Stimulated activated CD4-positive, alpha-beta T cell treated with anti-CD3 and anti-CD28 coated beads, Interleukin-15, amount 100 ng/mL, for 24 hours (primary cell): Measurements from ENCODE around the gene STT3B.

Source experiments
- DNase-seq: peaks from one replicate; pipeline ENCODE4 v3.0.0-alpha.2; 2020

Gene STT3B

GRCh38 chr3:31659246-31659645 lies 126.5 kb downstream of the STT3B start:
- DNase-seq = no peak

- no peak for DNase-seq
Measured at GRCh38 chr3:31661286-31661685, 128.6 kb downstream of the STT3B start.

- DNase-seq = no peak
Measured at GRCh38 chr3:31661993-31662670, 129.4 kb downstream of the STT3B start.

- no peak for DNase-seq
Measured at GRCh38 chr3:31664031-31664430, 131.3 kb downstream of the STT3B start.

- no peak for DNase-seq
Measured at GRCh38 chr3:31667582-31667981, 134.9 kb downstream of the STT3B start.

- DNase-seq = no peak
Measured at GRCh38 chr3:31668242-31668641, 135.5 kb downstream of the STT3B start.

- no peak for DNase-seq
Measured at GRCh38 chr3:31670136-31670535, 137.4 kb downstream of the STT3B start.

GRCh38 chr3:31670722-31671121 lies 138.0 kb downstream of the STT3B start:
- DNase-seq = no peak

GRCh38 chr3:31671451-31671850 lies 138.7 kb downstream of the STT3B start:
- DNase-seq = no peak

- no peak for DNase-seq
Measured at GRCh38 chr3:31671976-31672375, 139.3 kb downstream of the STT3B start.

- no peak for DNase-seq
Measured at GRCh38 chr3:31673950-31674349, 141.2 kb downstream of the STT3B start.

- no peak for DNase-seq
Measured at GRCh38 chr3:31676556-31676955, 143.8 kb downstream of the STT3B start.

- DNase-seq = no peak
Measured at GRCh38 chr3:31680072-31680870, 147.5 kb downstream of the STT3B start.
